Vagina (tissue), 2 donors: ENCODE results near the gene CBLB. TPM values are rescaled to one million over a fixed set of nuclear protein-coding genes. Genes with fewer than 3 reads are reported as not detected.

Experiments used
- DNase-seq, 2 donors: peaks; one replicate each; pipeline ENCODE4 v3.0.0-alpha.2; 2017; ENCODE audit errors: extremely low spot score in 2 of 2
- H3K27ac ChIP-seq: fragments of 200-600 bp; sonication (generic); one replicate; pipeline ENCODE4 v1.5.1; 2019
- H3K27me3 ChIP-seq: fragments of 200-600 bp; sonication (generic); one replicate; pipeline ENCODE4 v1.5.1; 2019
- H3K36me3 ChIP-seq, 2 donors: fragments of 200-600 bp; sonication (generic); one replicate each; pipeline ENCODE4 v1.5.1; 2017 to 2019
- H3K4me1 ChIP-seq: fragments of 200-600 bp; sonication (generic); one replicate; pipeline ENCODE4 v1.5.1; 2019
- H3K4me3 ChIP-seq, 2 donors: fragments of 200-600 bp; sonication (generic); 1 replicate in 1 of 2; 2 replicates in 1 of 2; pipeline ENCODE4 v1.5.1; 2016 to 2019
- H3K9me3 ChIP-seq: fragments of 200-600 bp; sonication (generic); one replicate; pipeline ENCODE4 v1.5.1; 2019
- CTCF ChIP-seq, 3 experiments: fragments of 450-650 bp in 2 of 3; fragments of 200-600 bp in 1 of 3; sonication (generic) in 1 of 3; IDR thresholded peaks; one replicate each; pipeline ENCODE4 v1.5.1; 2017 to 2019; ENCODE audit warnings: antibody characterized with exemption in 3 of 3, mild to moderate bottlenecking in 2 of 3, moderate library complexity in 2 of 3
- POLR2A ChIP-seq, 2 donors: fragments of 450-650 bp; IDR thresholded peaks; one replicate each; pipeline ENCODE4 v1.6.1; 2017; ENCODE audit warnings: antibody characterized with exemption in 2 of 2, mild to moderate bottlenecking in 2 of 2, moderate library complexity in 2 of 2
- POLR2AphosphoS5 ChIP-seq, 2 donors: sonication (generic); formaldehyde crosslinking; IDR thresholded peaks; one replicate each; pipeline ENCODE4 v1.9.0; 2017; ENCODE audit warnings: antibody characterized with exemption in 2 of 2, mild to moderate bottlenecking in 2 of 2, low read depth in 1 of 2; ENCODE audit not compliant: insufficient read depth in 1 of 2
- intact Hi-C: fragments of 100-400 bp; cut with DNase I; formaldehyde crosslinking; loops from one replicate; pipeline ENCODE4 v1.15.1; 2023
- total RNA-seq: library from RNA; depleted of rRNA; stranded (reverse); fragments of >200 nt; gene quantifications from one replicate; pipeline ENCODE4 v1.2.3, GENCODE V29; 2016

The CBLB gene
- total RNA-seq, 1 donor from 2014 or later: 58.4 TPM

DNA sequence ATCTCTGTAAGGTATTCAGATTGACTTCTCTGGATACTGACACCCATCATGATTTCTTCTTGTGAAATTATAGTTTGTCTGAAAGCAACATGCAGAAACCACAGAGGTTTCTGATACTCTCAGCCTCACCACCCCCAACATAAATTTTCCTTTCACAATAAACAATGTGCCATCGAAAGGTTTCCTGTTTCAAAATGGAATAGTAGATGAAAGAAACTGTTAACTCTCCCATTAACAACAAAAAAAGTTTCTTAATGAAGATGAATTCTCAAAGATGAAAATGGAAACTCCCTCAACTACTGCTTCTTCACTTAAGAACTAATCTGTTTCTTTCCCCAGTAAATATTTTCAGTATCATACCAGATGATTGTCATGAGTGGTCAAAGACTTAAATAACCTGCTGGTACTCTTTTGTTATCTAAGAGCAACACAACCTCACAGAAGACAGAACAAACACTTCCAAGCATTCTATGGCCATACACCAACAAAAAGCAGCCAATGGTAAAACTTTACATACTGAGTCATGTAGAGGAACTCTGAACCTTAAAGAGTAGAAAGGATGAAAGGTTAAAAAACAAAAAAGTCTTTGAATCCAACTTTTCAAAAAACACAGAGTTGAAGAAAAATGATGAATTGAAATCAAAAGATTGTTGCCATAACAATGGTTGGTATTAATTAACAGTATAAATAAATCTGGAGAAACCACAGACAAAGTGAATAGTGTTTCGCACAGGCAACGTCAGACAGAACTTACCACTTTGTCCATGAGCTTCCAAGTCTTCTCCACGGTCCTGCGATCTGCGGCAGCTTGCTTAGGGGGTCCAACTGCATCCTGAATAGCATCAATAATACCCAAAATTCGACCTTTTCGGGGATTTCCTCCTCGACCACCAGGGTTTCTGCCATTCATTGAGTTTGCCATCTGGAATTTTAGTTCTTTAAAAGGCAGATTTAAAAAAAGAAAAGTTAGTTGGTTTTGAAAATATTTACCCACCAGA is 1.9 kb downstream of the CBLB start:
- Histone ChIP-seq H3K4me3 (peak overlapping the region; percentile 87 to 91), H3K27me3 (no peaks in the 10 kb centered on the region), H3K4me1 (peaks cover 56% of the 10 kb centered on the region), H3K27ac (peak overlapping the region; percentile 98), H3K9me3 (no peaks in the 10 kb centered on the region), H3K36me3 (no peaks in the 10 kb centered on the region)
- DNase-seq: no peak
- no peak for TF ChIP-seq CTCF (IDR thresholded peaks at IDR 0.05)
- TF ChIP-seq POLR2A (IDR thresholded peaks at IDR 0.05): no peak
- peak in 1 of 2 donors; percentile 33 for TF ChIP-seq POLR2AphosphoS5 (IDR thresholded peaks at IDR 0.05; ENCODE audit: insufficient read depth in 1 of 2, low read depth in 1 of 2)
- intact Hi-C loops: loop anchor here (10.0 kb wide), 1 partner anchor 98 kb away; no protein-coding TSS in a partner anchor

- H3K4me3 ChIP-seq: peak overlapping the region; percentile 87 to 91
- H3K27me3 ChIP-seq: no peaks in the 10 kb centered on the region
- no peaks in the 10 kb centered on the region for H3K36me3 ChIP-seq
- DNase-seq: no peak
- peaks cover 61% of the 10 kb centered on the region for H3K4me1 ChIP-seq
- H3K9me3 ChIP-seq: no peaks in the 10 kb centered on the region
- intact Hi-C loops: loop anchor here (10.0 kb wide), 1 partner anchor 99 kb away; no protein-coding TSS in a partner anchor
- TF ChIP-seq CTCF (IDR thresholded peaks at IDR 0.05) (no peak), POLR2AphosphoS5 (IDR thresholded peaks at IDR 0.05; ENCODE audit: insufficient read depth in 1 of 2, low read depth in 1 of 2) (no peak), POLR2A (IDR thresholded peaks at IDR 0.05) (no peak)
- H3K27ac ChIP-seq: peak overlapping the region; percentile 98
Observed at GRCh38 chr3:105865867-105866350, 2.9 kb downstream of the CBLB start.

GRCh38 chr3:105865016-105865623 is 3.7 kb downstream of the CBLB start:
- TF ChIP-seq POLR2A (IDR thresholded peaks at IDR 0.05) (no peak), CTCF (IDR thresholded peaks at IDR 0.05) (no peak), POLR2AphosphoS5 (IDR thresholded peaks at IDR 0.05; ENCODE audit: insufficient read depth in 1 of 2, low read depth in 1 of 2) (no peak)
- no peak for DNase-seq
- H3K27ac ChIP-seq: no peak overlapping the region
- intact Hi-C loops: loop anchor here (10.0 kb wide), 1 partner anchor 100 kb away; no protein-coding TSS in a partner anchor
- H3K9me3 ChIP-seq: no peaks in the 10 kb centered on the region
- peaks cover 0 to 1% of the 10 kb centered on the region in 2 donors for H3K36me3 ChIP-seq
- H3K4me3 ChIP-seq: peak overlapping the region; percentile 87 to 91
- no peaks in the 10 kb centered on the region for H3K27me3 ChIP-seq
- H3K4me1 ChIP-seq: peaks cover 61% of the 10 kb centered on the region

- intact Hi-C loops: loop anchor here (10.0 kb wide), 1 partner anchor 101 kb away; no protein-coding TSS in a partner anchor
- Histone ChIP-seq H3K4me3 (no peak overlapping the region), H3K9me3 (no peaks in the 10 kb centered on the region), H3K27ac (no peak overlapping the region), H3K27me3 (no peaks in the 10 kb centered on the region), H3K36me3 (peaks cover 0 to 7% of the 10 kb centered on the region in 2 donors), H3K4me1 (peaks cover 57% of the 10 kb centered on the region)
- no peak for DNase-seq
- TF ChIP-seq POLR2AphosphoS5 (IDR thresholded peaks at IDR 0.05; ENCODE audit: insufficient read depth in 1 of 2, low read depth in 1 of 2): no peak
- no peak for TF ChIP-seq POLR2A (IDR thresholded peaks at IDR 0.05)
- no peak for TF ChIP-seq CTCF (IDR thresholded peaks at IDR 0.05)
Observed at GRCh38 chr3:105864212-105864611, 4.6 kb downstream of the CBLB start.
